GM12891 (cell line): ENCODE data around the gene ZNF580.

ENCODE experiments used
- POLR2A ChIP-seq: IDR thresholded peaks from 2 replicates; pipeline ENCODE4 v1.6.1; 2011; ENCODE audit warnings: low read depth, low read length, control low read depth
- SPI1 ChIP-seq: IDR thresholded peaks from 2 replicates; pipeline ENCODE4 v1.6.1; 2011; ENCODE audit warnings: low read depth, low read length, control low read depth
- TAF1 ChIP-seq: IDR thresholded peaks from 2 replicates; pipeline ENCODE4 v1.6.1; 2011; ENCODE audit warnings: low read depth, low read length, control low read depth

DNA sequence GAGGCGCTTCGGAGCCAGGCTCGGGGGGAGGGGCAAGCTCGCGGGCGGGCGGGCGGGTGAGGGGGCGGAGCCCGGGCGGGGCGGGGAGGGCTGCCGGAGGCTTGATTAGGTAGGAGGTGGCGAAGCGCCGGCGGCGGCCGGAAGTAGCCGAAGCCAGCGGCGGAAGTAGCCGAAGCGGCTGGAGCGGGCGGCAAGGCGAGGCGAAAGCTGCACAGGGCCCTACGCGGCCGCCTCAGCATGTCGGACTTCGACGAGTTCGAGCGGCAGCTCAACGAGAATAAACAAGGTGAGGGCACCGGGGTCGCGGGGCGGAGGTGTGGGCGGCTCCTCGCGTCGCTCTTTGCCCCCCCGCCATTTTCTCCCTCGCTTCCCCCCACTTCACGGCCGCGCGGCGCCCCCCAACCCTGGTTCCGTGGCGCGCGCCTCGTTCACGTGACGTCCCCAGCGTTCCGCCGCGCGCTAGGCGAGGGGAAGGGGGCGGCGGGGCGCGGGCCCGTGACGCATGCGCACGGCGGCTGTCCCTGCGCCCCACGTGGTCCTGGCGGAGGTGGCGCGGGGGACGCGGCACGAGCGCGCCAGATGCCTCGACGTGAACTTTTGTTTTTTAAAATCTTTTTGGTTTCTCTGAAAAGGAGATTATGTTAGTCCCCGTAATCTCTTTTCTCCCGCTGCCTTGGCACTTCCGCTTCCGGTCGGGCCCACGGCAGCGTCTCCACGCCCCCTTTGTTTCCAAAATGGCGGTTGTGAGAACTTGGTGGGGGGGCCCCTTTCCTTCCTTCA lies 14.3 kb downstream of the ZNF580 start, which contains the start of gene U2AF2:
- TF ChIP-seq POLR2A (peak; percentile 87), TAF1 (peak; percentile 67), SPI1 (peak; percentile 62)
